Loucy (cell line): ENCODE results near the gene AASS.

Experiments used
- EZH2phosphoT487 ChIP-seq: fragments of 200-600 bp; IDR thresholded peaks from 2 replicates; pipeline ENCODE4 v1.6.1; 2018; ENCODE audit warnings: antibody characterized with exemption, mild to moderate bottlenecking, moderate library complexity, borderline replicate concordance
- TF ChIP-seq, protein P1 (sequence below): fragments of 200-600 bp; sonication (generic); conservative IDR thresholded peaks from 2 replicates; pipeline ENCODE4 v1.5.1; 2014; ENCODE audit warnings: mild to moderate bottlenecking, antibody characterized with exemption, low read length

- TF ChIP-seq, protein P1, sequence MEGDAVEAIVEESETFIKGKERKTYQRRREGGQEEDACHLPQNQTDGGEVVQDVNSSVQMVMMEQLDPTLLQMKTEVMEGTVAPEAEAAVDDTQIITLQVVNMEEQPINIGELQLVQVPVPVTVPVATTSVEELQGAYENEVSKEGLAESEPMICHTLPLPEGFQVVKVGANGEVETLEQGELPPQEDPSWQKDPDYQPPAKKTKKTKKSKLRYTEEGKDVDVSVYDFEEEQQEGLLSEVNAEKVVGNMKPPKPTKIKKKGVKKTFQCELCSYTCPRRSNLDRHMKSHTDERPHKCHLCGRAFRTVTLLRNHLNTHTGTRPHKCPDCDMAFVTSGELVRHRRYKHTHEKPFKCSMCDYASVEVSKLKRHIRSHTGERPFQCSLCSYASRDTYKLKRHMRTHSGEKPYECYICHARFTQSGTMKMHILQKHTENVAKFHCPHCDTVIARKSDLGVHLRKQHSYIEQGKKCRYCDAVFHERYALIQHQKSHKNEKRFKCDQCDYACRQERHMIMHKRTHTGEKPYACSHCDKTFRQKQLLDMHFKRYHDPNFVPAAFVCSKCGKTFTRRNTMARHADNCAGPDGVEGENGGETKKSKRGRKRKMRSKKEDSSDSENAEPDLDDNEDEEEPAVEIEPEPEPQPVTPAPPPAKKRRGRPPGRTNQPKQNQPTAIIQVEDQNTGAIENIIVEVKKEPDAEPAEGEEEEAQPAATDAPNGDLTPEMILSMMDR, result no peak
- no peak for TF ChIP-seq EZH2phosphoT487
These were observed 48.4 kb downstream of the AASS start for GRCh38 chr7:122095642-122096041.
